Activated CD8-positive, alpha-beta T cell treated with anti-CD3 and anti-CD28 coated beads, Interleukin-2, amount 10 ng/mL, durations not matched to agents 7 days and 5 days (primary cell): ENCODE measurements around the gene FGFR1OP2. TPM values are rescaled to one million over a fixed set of nuclear protein-coding genes. Genes with fewer than 3 reads are reported as not detected.
A peak's percentile ranks its signal among the peaks of the same experiment; 100 is the strongest.
"Not testable (repeated sequence)": the region's sequence is repeated elsewhere in the genome, so short reads cannot be mapped to it uniquely, and the experiment has no call there.

ENCODE experiments used
- ATAC-seq: fragments of 150-1000 bp; cut with Tn5 transposase; one replicate; pipeline ENCODE4 v1.10.0; 2021; ENCODE audit warnings: moderate library complexity
- CTCF ChIA-PET: fragments of 350-600 bp; sonication (Branson Sonifier 250); formaldehyde crosslinking; loops from one replicate; lab custom pipeline; 2021; ENCODE audit warnings: antibody characterized with exemption; lab: Charles Lee
- POLR2A ChIA-PET: fragments of 350-600 bp; sonication (Branson Sonifier 250); formaldehyde crosslinking; loops from one replicate; lab custom pipeline; 2021; ENCODE audit warnings: antibody characterized with exemption; lab: Charles Lee
- DNase-seq: peaks from one replicate; pipeline ENCODE4 v3.0.0-alpha.2; 2020
- H3K27ac Mint-ChIP-seq: one replicate; pipeline ENCODE4 v1.8.0; 2021; ENCODE audit warnings: mild to moderate bottlenecking, mixed read lengths
- H3K27me3 Mint-ChIP-seq: one replicate; pipeline ENCODE4 v1.8.0; 2021; ENCODE audit warnings: low read depth, mixed read lengths
- H3K36me3 Mint-ChIP-seq: one replicate; pipeline ENCODE4 v1.8.0; 2021; ENCODE audit warnings: low read depth, mixed read lengths
- H3K4me1 Mint-ChIP-seq: one replicate; pipeline ENCODE4 v1.8.0; 2021; ENCODE audit warnings: low read depth, mixed read lengths
- H3K4me3 Mint-ChIP-seq: one replicate; pipeline ENCODE4 v1.8.0; 2021; ENCODE audit warnings: mild to moderate bottlenecking, mixed read lengths
- H3K9me3 Mint-ChIP-seq: one replicate; pipeline ENCODE4 v1.8.0; 2022; ENCODE audit warnings: mixed read lengths; ENCODE audit not compliant: insufficient read depth
- total RNA-seq, 2 experiments: library from RNA; stranded (reverse); gene quantifications; one replicate each; pipeline ENCODE4 v1.2.3, GENCODE V29; 2021

Gene FGFR1OP2
- total RNA-seq, 2 experiments from 2014 or later = 87.4 to 96.6 TPM

DNA sequence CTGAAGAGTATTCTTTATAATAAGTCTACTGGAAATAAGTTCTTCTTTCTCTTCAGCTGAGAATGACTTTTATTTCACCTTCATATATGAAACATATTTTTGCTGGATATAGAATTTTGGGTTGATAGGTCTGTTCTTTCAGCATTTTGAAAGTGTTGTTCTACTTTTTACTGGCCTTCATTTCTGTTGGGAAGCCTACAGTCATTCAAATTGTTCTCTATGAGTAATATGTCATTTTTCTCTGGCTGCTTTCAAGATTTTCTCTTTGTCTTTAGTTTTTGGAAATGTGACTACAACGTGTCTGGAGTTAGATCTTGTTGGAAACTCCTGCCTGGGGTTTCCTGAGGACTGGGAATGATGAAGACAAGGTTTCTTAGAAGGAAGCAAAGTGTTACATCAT lies 10.0 kb downstream of the FGFR1OP2 start:
- H3K27ac Mint-ChIP-seq = no peak overlapping the region
- H3K36me3 Mint-ChIP-seq = peaks cover 70% of the 10 kb centered on the region
- no peak overlapping the region for H3K4me3 Mint-ChIP-seq
- peaks cover 56% of the 10 kb centered on the region for H3K4me1 Mint-ChIP-seq
- POLR2A ChIA-PET = no interaction called here
- no peak for DNase-seq
- H3K27me3 Mint-ChIP-seq = no peaks in the 10 kb centered on the region
- ATAC-seq = no peak
- H3K9me3 Mint-ChIP-seq = peaks cover 25% of the 10 kb centered on the region
- CTCF ChIA-PET = no interaction called here

- DNase-seq = no peak
- no peaks in the 10 kb centered on the region for H3K27me3 Mint-ChIP-seq
- peaks cover 58% of the 10 kb centered on the region for H3K36me3 Mint-ChIP-seq
- H3K4me3 Mint-ChIP-seq = no peak overlapping the region
- CTCF ChIA-PET = interaction anchor here (1.4 kb wide), 2 partner anchors 11 to 12 kb away, joined by 5 to 6 read pairs; no protein-coding TSS in a partner anchor
- POLR2A ChIA-PET = no interaction called here
- ATAC-seq = no peak
- peaks cover 2% of the 10 kb centered on the region for H3K9me3 Mint-ChIP-seq
- H3K27ac Mint-ChIP-seq = no peak overlapping the region
- peaks cover 29% of the 10 kb centered on the region for H3K4me1 Mint-ChIP-seq
Observed at GRCh38 chr12:26953447-26953846, 15.2 kb downstream of the FGFR1OP2 start.

DNA sequence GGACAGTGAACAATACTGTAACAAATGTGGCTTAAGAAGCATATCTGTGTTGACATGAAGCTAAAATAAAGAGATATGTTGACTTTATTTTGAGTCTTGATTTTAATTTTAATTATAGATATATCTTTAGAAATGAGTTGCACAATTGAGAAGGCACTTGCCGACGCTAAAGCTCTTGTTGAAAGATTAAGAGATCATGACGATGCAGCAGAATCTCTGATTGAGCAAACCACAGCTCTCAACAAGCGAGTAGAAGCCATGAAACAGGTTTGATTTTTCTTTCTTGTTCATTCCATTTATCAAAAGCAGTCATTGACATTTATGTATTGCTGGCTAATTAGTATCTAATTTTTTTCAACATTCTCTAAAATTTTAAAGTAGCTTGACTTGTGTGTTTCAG lies 15.8 kb downstream of the FGFR1OP2 start:
- no peak for ATAC-seq
- H3K4me3 Mint-ChIP-seq = no peak overlapping the region
- no peak for DNase-seq
- peaks cover 28% of the 10 kb centered on the region for H3K4me1 Mint-ChIP-seq
- H3K27ac Mint-ChIP-seq = no peak overlapping the region
- no peaks in the 10 kb centered on the region for H3K27me3 Mint-ChIP-seq
- peaks cover 56% of the 10 kb centered on the region for H3K36me3 Mint-ChIP-seq
- H3K9me3 Mint-ChIP-seq = no peaks in the 10 kb centered on the region
- ChIA-PET POLR2A (interaction anchor here (0.9 to 1.3 kb wide), 2 partner anchors 15 to 18 kb away, joined by 3 to 7 read pairs; partner anchors contain the start of gene FGFR1OP2), CTCF (interaction anchor here (1.4 kb wide), 2 partner anchors 10 to 13 kb away, joined by 5 to 6 read pairs; no protein-coding TSS in a partner anchor)

- H3K4me1 Mint-ChIP-seq, H3K27ac Mint-ChIP-seq, H3K27me3 Mint-ChIP-seq, ATAC-seq, H3K9me3 Mint-ChIP-seq, H3K4me3 Mint-ChIP-seq, POLR2A ChIA-PET, DNase-seq, CTCF ChIA-PET: not testable (repeated sequence)
- peaks cover 64% of the 10 kb centered on the region for H3K36me3 Mint-ChIP-seq
Observed at GRCh38 chr12:26961391-26961790, 23.1 kb downstream of the FGFR1OP2 start.

- DNase-seq = no peak
- no peak overlapping the region for H3K27ac Mint-ChIP-seq
- no peaks in the 10 kb centered on the region for H3K9me3 Mint-ChIP-seq
- H3K4me1 Mint-ChIP-seq = no peaks in the 10 kb centered on the region
- ChIA-PET CTCF (no interaction called here), POLR2A (no interaction called here)
- H3K36me3 Mint-ChIP-seq = peaks cover 62% of the 10 kb centered on the region
- H3K27me3 Mint-ChIP-seq = no peaks in the 10 kb centered on the region
- H3K4me3 Mint-ChIP-seq = no peak overlapping the region
- ATAC-seq = no peak
Observed at GRCh38 chr12:26961803-26962202, 23.5 kb downstream of the FGFR1OP2 start.

DNA sequence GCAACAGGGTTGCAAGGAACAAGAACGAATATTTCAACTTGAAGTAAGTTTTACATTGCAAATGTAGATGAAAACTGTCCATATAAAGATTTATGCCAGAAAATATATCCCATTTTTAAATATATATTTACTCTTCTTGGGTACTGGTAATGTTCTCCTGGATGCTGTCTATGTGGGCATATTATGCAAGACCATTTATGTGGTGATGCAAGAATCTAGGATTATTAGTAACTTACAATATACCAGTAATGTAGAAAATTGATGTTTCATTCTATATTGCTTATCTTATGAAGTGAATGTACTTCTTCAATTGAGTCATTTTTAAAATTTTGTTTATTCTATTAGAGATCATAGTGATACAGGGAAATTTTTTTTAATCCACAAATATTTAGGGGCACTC lies 25.1 kb downstream of the FGFR1OP2 start:
- Mint-ChIP-seq H3K27me3 (no peaks in the 10 kb centered on the region), H3K4me3 (no peak overlapping the region), H3K4me1 (no peaks in the 10 kb centered on the region), H3K36me3 (peaks cover 56% of the 10 kb centered on the region), H3K9me3 (no peaks in the 10 kb centered on the region), H3K27ac (no peak overlapping the region)
- ATAC-seq (no peak), DNase-seq (no peak)
- CTCF ChIA-PET = interaction anchor here (1.8 kb wide), 1 partner anchor 9 kb away, joined by 5 read pairs; no protein-coding TSS in a partner anchor
- POLR2A ChIA-PET = no interaction called here

DNA sequence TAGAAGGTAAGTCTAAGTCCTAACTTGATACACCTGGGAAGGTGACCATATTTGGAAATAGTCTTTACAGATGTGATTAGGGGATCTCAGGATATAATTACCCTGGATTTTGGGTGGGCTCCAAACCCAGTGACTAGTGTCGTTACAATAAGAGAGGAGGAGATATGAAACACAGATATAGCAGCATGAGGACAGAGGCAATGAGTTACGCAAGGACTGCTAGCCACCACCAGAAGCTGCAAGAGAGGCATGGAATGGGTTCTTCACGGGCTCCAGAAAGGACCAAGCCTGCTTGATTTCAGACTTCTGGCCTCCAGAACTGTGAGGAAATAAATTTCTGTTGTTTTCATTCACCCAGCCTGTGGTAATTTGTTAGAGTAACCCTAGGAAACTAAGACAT lies 28.6 kb downstream of the FGFR1OP2 start:
- Mint-ChIP-seq H3K36me3 (peaks cover 56% of the 10 kb centered on the region), H3K9me3 (no peaks in the 10 kb centered on the region), H3K27me3 (no peaks in the 10 kb centered on the region), H3K27ac (no peak overlapping the region), H3K4me3 (no peak overlapping the region), H3K4me1 (peaks cover 6% of the 10 kb centered on the region)
- CTCF ChIA-PET = no interaction called here
- DNase-seq (no peak), ATAC-seq (no peak)
- POLR2A ChIA-PET = no interaction called here

- DNase-seq = no peak
- Mint-ChIP-seq H3K36me3 (peaks cover 51% of the 10 kb centered on the region), H3K27ac (no peak overlapping the region), H3K9me3 (no peaks in the 10 kb centered on the region), H3K27me3 (no peaks in the 10 kb centered on the region), H3K4me1 (peaks cover 10% of the 10 kb centered on the region), H3K4me3 (no peak overlapping the region)
- no peak for ATAC-seq
- CTCF ChIA-PET = no interaction called here
- POLR2A ChIA-PET = no interaction called here
Observed at GRCh38 chr12:26970136-26970535, 31.9 kb downstream of the FGFR1OP2 start.

DNA sequence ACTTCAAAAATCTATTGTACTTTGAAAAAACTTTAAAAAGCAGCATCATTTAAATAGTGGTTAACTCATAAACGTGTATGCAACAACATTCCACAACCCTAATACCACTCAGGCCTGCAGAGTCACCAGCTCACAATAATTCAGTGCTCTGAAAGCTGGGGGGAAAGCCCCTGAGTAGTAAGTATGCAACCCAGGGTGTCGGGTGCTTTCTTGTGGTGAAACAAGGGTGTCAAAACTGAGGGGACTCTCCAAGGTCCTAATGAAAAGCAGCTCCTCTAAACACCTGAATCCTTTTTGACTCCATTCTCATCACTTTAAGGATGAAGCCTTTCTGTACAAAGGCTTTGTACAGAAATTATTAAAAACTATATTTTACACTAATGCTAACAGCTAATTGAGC lies 33.7 kb downstream of the FGFR1OP2 start:
- Mint-ChIP-seq H3K27ac (no peak overlapping the region), H3K9me3 (no peaks in the 10 kb centered on the region), H3K4me1 (peaks cover 13% of the 10 kb centered on the region), H3K27me3 (no peaks in the 10 kb centered on the region), H3K36me3 (peaks cover 58% of the 10 kb centered on the region), H3K4me3 (no peak overlapping the region)
- ChIA-PET POLR2A (interaction anchor here (0.8 to 1.1 kb wide), 3 partner anchors 16 to 87 kb away, joined by 3 to 7 read pairs (median 3); no protein-coding TSS in a partner anchor), CTCF (interaction anchor here (0.6 to 1.8 kb wide), 10 partner anchors 12 to 874 kb away, joined by 3 to 7 read pairs (median 4); partner anchors contain the start of gene TM7SF3)
- DNase-seq (peak; percentile 59), ATAC-seq (peak; percentile 94)

DNA sequence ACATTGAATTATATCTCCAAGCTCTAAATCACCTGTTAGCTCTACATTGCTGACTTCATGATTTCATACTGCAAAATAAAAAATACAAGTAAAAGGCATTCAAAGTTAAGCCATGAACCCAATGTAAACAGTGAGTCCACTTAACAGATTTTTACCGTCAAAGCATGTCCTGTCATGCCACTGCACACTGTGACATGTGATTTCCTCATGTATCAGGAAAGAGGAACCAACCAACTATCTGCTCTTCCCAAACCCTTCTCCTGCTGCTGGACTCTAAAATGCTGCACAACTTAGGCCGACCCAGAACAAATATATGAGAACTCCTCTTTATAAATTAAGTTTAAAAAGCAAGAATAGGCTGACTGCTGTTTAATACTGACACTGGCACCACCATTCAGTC lies 38.4 kb downstream of the FGFR1OP2 start:
- no peak for ATAC-seq
- Mint-ChIP-seq H3K4me3 (no peak overlapping the region), H3K4me1 (peaks cover 9% of the 10 kb centered on the region), H3K9me3 (no peaks in the 10 kb centered on the region), H3K36me3 (peaks cover 56% of the 10 kb centered on the region), H3K27ac (no peak overlapping the region), H3K27me3 (no peaks in the 10 kb centered on the region)
- DNase-seq = no peak
- ChIA-PET CTCF (no interaction called here), POLR2A (interaction anchor here (0.6 kb wide), 1 partner anchor 8 kb away, joined by 3 read pairs; no protein-coding TSS in a partner anchor)

DNA sequence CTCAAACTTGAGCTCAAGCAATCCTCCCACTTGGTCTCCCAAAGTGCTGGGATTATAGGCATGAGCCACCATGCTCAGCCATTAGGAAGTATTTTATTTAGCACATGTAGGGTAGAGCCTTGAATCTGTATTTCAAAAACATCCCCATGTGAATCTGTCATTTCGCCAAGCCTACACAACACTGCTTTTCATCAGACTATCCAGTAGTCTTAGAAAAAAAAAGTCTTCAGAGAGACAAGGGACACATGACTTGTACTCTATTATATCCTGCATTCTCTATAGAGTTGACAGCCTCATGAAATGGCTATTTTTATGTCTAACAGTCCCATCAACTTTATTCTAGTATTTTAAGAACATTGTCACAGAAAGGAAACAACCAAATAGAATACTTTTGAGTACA lies 40.5 kb downstream of the FGFR1OP2 start:
- Mint-ChIP-seq H3K9me3 (no peaks in the 10 kb centered on the region), H3K36me3 (peaks cover 64% of the 10 kb centered on the region), H3K4me3 (no peak overlapping the region), H3K27me3 (no peaks in the 10 kb centered on the region), H3K4me1 (peaks cover 5% of the 10 kb centered on the region), H3K27ac (no peak overlapping the region)
- POLR2A ChIA-PET = no interaction called here
- ATAC-seq = no peak
- CTCF ChIA-PET = interaction anchor here (1.5 kb wide), 1 partner anchor 14 kb away, joined by 4 read pairs; no protein-coding TSS in a partner anchor
- DNase-seq = no peak

GRCh38 chr12:26979733-26980132 lies 41.5 kb downstream of the FGFR1OP2 start:
- H3K36me3 Mint-ChIP-seq = peaks cover 59% of the 10 kb centered on the region

More at GRCh38 chr12:26979733-26980132, 41.5 kb downstream of the FGFR1OP2 start:
- ChIA-PET CTCF (interaction anchor here (0.6 to 1.5 kb wide), 2 partner anchors 15 to 400 kb away, joined by 3 to 4 read pairs; no protein-coding TSS in a partner anchor), POLR2A (no interaction called here)
- no peak overlapping the region for H3K4me3 Mint-ChIP-seq
- no peaks in the 10 kb centered on the region for H3K9me3 Mint-ChIP-seq
- DNase-seq (no peak), ATAC-seq (no peak)
- H3K27ac Mint-ChIP-seq = no peak overlapping the region
- peaks cover 7% of the 10 kb centered on the region for H3K4me1 Mint-ChIP-seq
- H3K27me3 Mint-ChIP-seq = no peaks in the 10 kb centered on the region
